ENCODE results near the gene CTR9. TPM values are rescaled to one million over a fixed set of nuclear protein-coding genes. Genes with fewer than 3 reads are reported as not detected.

CTR9 gene
- total RNA-seq, 4 donors from 2014 or later = 20.9 to 28.8 (median 23.7) TPM

- TF ChIP-seq, protein P1, sequence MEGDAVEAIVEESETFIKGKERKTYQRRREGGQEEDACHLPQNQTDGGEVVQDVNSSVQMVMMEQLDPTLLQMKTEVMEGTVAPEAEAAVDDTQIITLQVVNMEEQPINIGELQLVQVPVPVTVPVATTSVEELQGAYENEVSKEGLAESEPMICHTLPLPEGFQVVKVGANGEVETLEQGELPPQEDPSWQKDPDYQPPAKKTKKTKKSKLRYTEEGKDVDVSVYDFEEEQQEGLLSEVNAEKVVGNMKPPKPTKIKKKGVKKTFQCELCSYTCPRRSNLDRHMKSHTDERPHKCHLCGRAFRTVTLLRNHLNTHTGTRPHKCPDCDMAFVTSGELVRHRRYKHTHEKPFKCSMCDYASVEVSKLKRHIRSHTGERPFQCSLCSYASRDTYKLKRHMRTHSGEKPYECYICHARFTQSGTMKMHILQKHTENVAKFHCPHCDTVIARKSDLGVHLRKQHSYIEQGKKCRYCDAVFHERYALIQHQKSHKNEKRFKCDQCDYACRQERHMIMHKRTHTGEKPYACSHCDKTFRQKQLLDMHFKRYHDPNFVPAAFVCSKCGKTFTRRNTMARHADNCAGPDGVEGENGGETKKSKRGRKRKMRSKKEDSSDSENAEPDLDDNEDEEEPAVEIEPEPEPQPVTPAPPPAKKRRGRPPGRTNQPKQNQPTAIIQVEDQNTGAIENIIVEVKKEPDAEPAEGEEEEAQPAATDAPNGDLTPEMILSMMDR (IDR thresholded peaks at IDR 0.05) = no peak
- no peak for DNase-seq (ENCODE audit: low spot score)
- ATAC-seq (ENCODE audit: low FRiP score) = no peak
These were observed 54.7 kb downstream of the CTR9 start for GRCh38 chr11:10805741-10806140.

- no peak for ATAC-seq (ENCODE audit: low FRiP score)
- TF ChIP-seq, protein P1 (IDR thresholded peaks at IDR 0.05) = no peak
- no peak for DNase-seq (ENCODE audit: low spot score)
These were observed 55.2 kb downstream of the CTR9 start for GRCh38 chr11:10806206-10806605.

- DNase-seq (ENCODE audit: low spot score) = peak; percentile 25
- TF ChIP-seq, protein P1 (IDR thresholded peaks at IDR 0.05) = no peak
- ATAC-seq (ENCODE audit: low FRiP score) = peak; percentile 8
These were observed 56.6 kb downstream of the CTR9 start for GRCh38 chr11:10807493-10808234.

GRCh38 chr11:10808235-10808552 is 57.1 kb downstream of the CTR9 start:
- DNase-seq (ENCODE audit: low spot score) = no peak
- TF ChIP-seq, protein P1 (IDR thresholded peaks at IDR 0.05) = no peak
- peak; percentile 5 for ATAC-seq (ENCODE audit: low FRiP score)

DNA sequence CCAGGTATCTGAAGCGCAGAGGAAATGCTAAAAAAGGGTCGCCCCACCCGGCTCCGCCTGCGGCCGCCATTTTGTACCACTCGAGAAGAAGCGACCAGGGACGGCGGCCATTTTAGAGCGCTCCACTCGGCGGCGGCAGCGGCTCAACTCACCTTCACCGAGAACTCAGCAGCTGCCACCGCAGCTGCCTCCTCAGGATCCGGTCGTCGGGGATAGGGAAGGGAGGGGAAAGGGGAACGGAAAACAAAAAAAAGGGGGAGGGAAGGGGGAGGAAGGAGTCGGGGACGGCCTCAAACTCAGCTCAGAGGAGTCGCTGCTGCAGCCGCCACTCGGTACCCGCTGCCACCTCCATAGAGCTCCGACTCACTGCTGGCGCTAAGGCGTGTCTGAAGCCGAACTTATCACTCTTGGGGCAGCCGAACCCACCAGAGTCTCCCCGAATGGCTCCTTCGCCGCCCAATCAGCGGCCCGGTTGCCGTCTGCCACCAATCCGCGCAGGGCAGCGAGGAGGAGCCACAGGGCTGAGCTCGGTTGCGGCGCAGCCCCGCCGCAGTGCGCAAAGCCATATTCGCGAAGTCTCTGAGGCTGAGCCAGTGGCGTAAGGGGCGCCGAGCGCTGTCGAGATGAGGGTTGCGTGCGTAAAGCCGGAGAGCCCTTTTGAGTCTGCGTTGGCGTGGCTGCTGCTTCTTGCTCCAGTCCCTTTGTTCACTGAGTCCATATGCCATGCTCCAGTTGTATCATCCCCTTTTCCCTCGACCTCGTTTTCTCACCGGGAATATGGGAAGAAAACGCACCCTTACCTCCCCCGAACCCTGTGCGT is 57.7 kb downstream of the CTR9 start, which contains the start of gene EIF4G2:
Gene EIF4G2, minus strand, starts transcription at position 374 of the 820 bp plus-strand sequence.
- DNase-seq (ENCODE audit: low spot score) = peak; percentile 92
- TF ChIP-seq, protein P1 (IDR thresholded peaks at IDR 0.05) = no peak
- ATAC-seq (ENCODE audit: low FRiP score) = peak; percentile 97

- ATAC-seq (ENCODE audit: low FRiP score) (peak; percentile 52), DNase-seq (ENCODE audit: low spot score) (peak; percentile 23)
- TF ChIP-seq, protein P1 (IDR thresholded peaks at IDR 0.05) = no peak
These were observed 58.5 kb downstream of the CTR9 start for GRCh38 chr11:10809373-10810160.

Measured in omental fat pad (tissue), 4 donors.